PC-3 (cell line): ENCODE data around the gene CORO6.

ENCODE experiments used
- EZH2 ChIP-seq: fragments of 300-600 bp; sonication (generic); IDR thresholded peaks from one replicate; pipeline ENCODE4 v1.6.1; 2017; ENCODE audit warnings: antibody characterized with exemption, mild to moderate bottlenecking, low read length; ENCODE audit not compliant: unreplicated experiment
- TF ChIP-seq, protein P1 (sequence below): fragments of 300-600 bp; sonication (generic); conservative IDR thresholded peaks from 2 replicates; pipeline ENCODE4 v1.5.1; 2017; ENCODE audit warnings: antibody characterized with exemption, low read depth, mild to moderate bottlenecking, low read length

DNA sequence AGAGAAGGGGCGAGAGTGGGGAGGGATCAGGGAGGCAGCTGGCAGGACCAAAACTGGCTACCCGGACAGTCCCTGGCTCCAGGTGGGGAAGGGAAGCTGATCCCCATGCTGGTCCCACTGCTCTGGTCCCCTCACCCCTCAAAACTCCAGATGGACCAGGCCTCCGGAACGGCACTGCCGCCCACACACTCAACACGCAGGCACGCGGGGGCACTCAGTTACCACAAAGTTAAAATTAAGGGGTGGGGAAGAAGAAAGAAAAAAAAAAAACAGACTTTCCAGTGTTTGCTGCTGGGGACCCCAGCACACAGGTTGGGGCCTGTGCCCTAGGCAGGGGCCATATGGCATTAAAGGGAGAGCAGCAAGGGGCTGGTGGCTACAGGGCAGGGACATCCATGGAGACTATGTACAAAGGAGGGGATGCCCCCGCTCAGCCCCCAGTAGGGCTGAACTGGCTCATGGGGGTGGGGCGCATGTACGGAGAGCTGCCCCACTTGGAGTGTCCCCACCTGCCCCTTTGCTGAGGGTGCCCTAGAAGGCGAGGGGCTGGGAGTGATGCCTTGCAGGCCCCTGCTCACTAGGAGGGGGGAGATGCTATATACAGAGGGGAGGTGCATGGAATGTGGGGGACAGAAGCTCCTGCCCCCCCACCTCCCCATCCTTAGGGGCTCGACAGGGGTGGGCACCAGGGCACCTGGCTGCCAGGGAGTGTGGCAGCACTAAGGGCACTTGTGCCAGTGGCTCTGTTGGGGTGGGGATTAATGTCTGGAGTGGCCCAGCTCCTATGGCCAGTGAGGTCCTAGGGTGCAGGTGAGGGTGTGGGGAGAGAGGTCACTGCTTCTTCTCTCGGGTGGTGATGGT is 48.6 kb downstream of the CORO6 start:
- TF ChIP-seq, protein P1, sequence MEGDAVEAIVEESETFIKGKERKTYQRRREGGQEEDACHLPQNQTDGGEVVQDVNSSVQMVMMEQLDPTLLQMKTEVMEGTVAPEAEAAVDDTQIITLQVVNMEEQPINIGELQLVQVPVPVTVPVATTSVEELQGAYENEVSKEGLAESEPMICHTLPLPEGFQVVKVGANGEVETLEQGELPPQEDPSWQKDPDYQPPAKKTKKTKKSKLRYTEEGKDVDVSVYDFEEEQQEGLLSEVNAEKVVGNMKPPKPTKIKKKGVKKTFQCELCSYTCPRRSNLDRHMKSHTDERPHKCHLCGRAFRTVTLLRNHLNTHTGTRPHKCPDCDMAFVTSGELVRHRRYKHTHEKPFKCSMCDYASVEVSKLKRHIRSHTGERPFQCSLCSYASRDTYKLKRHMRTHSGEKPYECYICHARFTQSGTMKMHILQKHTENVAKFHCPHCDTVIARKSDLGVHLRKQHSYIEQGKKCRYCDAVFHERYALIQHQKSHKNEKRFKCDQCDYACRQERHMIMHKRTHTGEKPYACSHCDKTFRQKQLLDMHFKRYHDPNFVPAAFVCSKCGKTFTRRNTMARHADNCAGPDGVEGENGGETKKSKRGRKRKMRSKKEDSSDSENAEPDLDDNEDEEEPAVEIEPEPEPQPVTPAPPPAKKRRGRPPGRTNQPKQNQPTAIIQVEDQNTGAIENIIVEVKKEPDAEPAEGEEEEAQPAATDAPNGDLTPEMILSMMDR = no peak
- TF ChIP-seq EZH2 = no peak
